Right atrium auricular region (tissue), 2 donors: ENCODE data around the gene CCDC9. TPM values are rescaled to one million over a fixed set of nuclear protein-coding genes. Genes with fewer than 3 reads are reported as not detected.
A peak's percentile ranks its signal among the peaks of the same experiment; 100 is the strongest.

Source experiments
- DNase-seq: peaks from one replicate; pipeline ENCODE4 v3.0.0-alpha.2; 2019; ENCODE audit warnings: low spot score
- H3K27ac ChIP-seq, 2 donors: fragments of 200-600 bp; sonication (generic); 1 replicate in 1 of 2; 2 replicates in 1 of 2; pipeline ENCODE4 v1.5.1; 2016 to 2019
- H3K27me3 ChIP-seq, 2 donors: fragments of 200-600 bp; sonication (generic); one replicate each; pipeline versions ENCODE4 v1.5.1 to v1.6.0; 2017 to 2019
- H3K36me3 ChIP-seq: fragments of 200-600 bp; sonication (generic); one replicate; pipeline ENCODE4 v1.5.1; 2016
- H3K4me1 ChIP-seq, 2 donors: fragments of 200-600 bp; sonication (generic); one replicate each; pipeline versions ENCODE4 v1.5.1 to v1.6.0; 2017 to 2019
- H3K4me3 ChIP-seq, 2 donors: fragments of 200-600 bp; sonication (generic); 1 replicate in 1 of 2; 2 replicates in 1 of 2; pipeline ENCODE4 v1.5.1; 2017 to 2019; ENCODE audit warnings: mild to moderate bottlenecking in 1 of 2, moderate library complexity in 1 of 2
- H3K9me3 ChIP-seq, 2 donors: fragments of 200-600 bp; sonication (generic); one replicate each; pipeline ENCODE4 v1.5.1; 2019
- total RNA-seq, 2 donors: library from RNA; depleted of rRNA; stranded (reverse); fragments of >200 nt; gene quantifications; one replicate each; pipeline ENCODE4 v1.1.0, GENCODE V29; 2016
- TF ChIP-seq, protein P1 (sequence below), 2 donors: fragments of 200-600 bp; sonication (generic); IDR thresholded peaks; one replicate each; pipeline ENCODE4 v1.5.1; 2019; ENCODE audit warnings: antibody characterized with exemption in 2 of 2

Gene CCDC9
- total RNA-seq, 2 donors from 2014 or later: 9.2 to 11.9 TPM

DNA sequence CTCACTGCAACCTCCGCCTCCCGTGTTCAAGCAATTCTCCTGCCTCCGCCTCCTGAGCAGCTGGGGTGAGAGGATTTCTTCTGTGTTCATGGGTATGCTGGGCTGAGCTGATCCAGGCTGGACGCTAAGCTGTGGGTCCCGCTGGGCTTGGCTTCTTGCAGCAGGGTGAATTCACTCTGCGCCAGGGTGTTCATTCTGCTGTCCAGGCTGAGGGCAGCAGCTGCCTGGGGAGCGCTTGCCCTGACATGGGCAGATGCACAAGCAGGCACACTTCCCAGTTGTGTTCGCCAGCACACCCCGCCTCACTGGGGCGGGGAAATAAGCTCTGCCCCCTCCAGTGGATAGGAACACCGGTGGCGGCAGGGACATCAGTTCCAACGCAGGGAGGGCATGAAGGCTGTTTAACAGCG is 11.0 kb downstream of the CCDC9 start:
- no peak overlapping the region for H3K27ac ChIP-seq
- H3K4me3 ChIP-seq: no peak overlapping the region
- peaks cover 84% of the 10 kb centered on the region for H3K36me3 ChIP-seq
- no peaks in the 10 kb centered on the region for H3K9me3 ChIP-seq
- DNase-seq: no peak
- TF ChIP-seq, protein P1, sequence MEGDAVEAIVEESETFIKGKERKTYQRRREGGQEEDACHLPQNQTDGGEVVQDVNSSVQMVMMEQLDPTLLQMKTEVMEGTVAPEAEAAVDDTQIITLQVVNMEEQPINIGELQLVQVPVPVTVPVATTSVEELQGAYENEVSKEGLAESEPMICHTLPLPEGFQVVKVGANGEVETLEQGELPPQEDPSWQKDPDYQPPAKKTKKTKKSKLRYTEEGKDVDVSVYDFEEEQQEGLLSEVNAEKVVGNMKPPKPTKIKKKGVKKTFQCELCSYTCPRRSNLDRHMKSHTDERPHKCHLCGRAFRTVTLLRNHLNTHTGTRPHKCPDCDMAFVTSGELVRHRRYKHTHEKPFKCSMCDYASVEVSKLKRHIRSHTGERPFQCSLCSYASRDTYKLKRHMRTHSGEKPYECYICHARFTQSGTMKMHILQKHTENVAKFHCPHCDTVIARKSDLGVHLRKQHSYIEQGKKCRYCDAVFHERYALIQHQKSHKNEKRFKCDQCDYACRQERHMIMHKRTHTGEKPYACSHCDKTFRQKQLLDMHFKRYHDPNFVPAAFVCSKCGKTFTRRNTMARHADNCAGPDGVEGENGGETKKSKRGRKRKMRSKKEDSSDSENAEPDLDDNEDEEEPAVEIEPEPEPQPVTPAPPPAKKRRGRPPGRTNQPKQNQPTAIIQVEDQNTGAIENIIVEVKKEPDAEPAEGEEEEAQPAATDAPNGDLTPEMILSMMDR (IDR thresholded peaks at IDR 0.05): no peak
- no peaks in the 10 kb centered on the region for H3K27me3 ChIP-seq
- H3K4me1 ChIP-seq: peaks cover 0 to under 1% of the 10 kb centered on the region in 2 donors

DNA sequence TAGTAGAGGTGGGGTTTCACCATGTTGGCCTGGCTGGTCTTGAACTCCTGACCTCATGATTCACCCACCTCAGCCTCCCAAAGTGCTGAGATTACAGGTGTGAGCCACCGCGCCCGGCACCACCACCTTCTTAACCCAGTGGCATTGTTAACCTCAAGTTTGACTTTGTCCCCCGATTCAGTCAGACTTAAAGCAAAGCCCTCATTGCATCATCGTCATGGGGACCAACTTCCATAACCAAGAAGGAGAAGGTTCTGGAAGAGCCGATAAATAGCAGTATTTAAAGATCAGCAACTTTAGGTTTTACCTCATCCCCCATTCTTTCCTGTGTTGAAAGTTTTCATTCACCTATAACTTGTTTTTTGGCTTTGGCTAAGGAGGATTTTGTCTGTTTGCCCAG is 11.7 kb downstream of the CCDC9 start:
- no peak overlapping the region for H3K4me3 ChIP-seq
- TF ChIP-seq, protein P1 (IDR thresholded peaks at IDR 0.05): no peak
- no peak for DNase-seq
- H3K36me3 ChIP-seq: peaks cover 77% of the 10 kb centered on the region
- H3K27me3 ChIP-seq: no peaks in the 10 kb centered on the region
- H3K9me3 ChIP-seq: no peaks in the 10 kb centered on the region
- H3K27ac ChIP-seq: no peak overlapping the region
- H3K4me1 ChIP-seq: peaks cover 0 to 7% of the 10 kb centered on the region in 2 donors

DNA sequence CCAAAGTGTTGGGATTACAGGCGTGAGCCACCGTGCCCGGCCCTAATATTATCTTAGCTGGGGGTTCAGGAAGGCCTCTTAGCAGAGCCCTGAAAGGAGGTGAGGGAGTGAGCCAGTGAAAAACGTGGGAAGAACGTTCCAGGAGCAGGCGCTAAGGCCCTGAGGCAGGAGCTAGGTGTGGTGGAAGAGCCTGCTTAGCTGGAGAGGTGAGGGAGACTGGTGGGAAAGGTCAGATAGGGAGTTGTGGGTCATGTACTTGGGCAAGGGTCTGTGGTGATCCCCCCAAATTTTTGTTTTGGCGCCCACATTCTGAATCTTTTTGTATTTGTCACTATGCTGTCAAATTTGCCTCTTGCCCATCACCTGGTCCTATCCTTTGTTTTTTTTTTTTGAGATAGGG is 13.3 kb downstream of the CCDC9 start:
- Histone ChIP-seq H3K4me3 (no peak overlapping the region), H3K4me1 (peaks cover 0 to 11% of the 10 kb centered on the region in 2 donors), H3K27ac (no peak overlapping the region), H3K27me3 (no peaks in the 10 kb centered on the region), H3K9me3 (no peaks in the 10 kb centered on the region), H3K36me3 (peaks cover 63% of the 10 kb centered on the region)
- no peak for DNase-seq
- TF ChIP-seq, protein P1 (IDR thresholded peaks at IDR 0.05): no peak

DNA sequence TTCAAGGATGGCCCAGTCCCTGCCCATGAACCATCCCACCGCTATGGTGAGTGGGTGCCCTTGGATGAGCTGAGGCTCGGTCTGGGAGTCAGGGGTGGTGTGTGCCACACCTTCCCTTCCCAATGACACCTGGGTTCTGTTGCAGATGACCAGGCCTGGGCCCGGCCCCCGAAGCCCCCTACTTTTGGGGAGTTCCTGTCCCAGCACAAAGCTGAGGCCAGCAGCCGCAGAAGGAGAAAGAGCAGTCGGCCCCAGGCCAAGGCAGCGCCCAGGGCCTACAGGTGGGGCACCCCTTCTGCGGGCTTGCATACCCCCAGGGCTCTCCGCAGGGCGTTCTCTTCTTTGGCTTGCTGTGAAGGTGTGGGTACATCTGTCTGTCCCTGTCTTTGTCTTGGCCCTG is 14.1 kb downstream of the CCDC9 start:
- H3K27ac ChIP-seq: no peak overlapping the region
- no peak overlapping the region for H3K4me3 ChIP-seq
- no peaks in the 10 kb centered on the region for H3K27me3 ChIP-seq
- TF ChIP-seq, protein P1 (IDR thresholded peaks at IDR 0.05): no peak
- peaks cover 0 to 17% of the 10 kb centered on the region in 2 donors for H3K4me1 ChIP-seq
- peaks cover 55% of the 10 kb centered on the region for H3K36me3 ChIP-seq
- DNase-seq: no peak
- no peaks in the 10 kb centered on the region for H3K9me3 ChIP-seq

DNA sequence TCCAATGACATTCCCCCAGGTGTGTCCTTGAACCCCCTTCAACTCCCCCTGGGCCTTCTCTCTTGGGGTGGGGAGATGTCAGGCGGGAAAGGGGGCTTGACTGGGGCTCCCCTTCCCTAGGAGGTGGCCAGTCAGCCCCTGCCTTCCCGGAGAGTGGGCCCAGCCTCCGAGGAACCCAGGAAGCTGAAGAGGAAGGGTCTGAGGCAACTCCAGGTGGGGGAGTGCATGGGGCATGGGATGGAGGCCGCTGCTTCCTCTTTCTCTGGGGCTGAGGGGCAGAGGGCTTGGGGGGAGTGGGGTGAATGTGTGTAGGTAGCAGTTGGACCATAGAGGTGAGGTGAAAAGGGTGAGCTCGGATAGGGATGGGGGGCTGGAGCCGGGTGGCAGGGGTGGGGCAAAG is 15.6 kb downstream of the CCDC9 start:
- Histone ChIP-seq H3K4me3 (no peak overlapping the region), H3K36me3 (peaks cover 39% of the 10 kb centered on the region), H3K4me1 (peaks cover 0 to 28% of the 10 kb centered on the region in 2 donors)

More for the DNA sequence above, 15.6 kb downstream of the CCDC9 start:
- H3K27me3 ChIP-seq: no peaks in the 10 kb centered on the region
- H3K9me3 ChIP-seq: no peaks in the 10 kb centered on the region
- TF ChIP-seq, protein P1 (IDR thresholded peaks at IDR 0.05): no peak
- DNase-seq: no peak
- peak overlapping the region in 1 of 2 donors; percentile 95 for H3K27ac ChIP-seq
